Breast epithelium (tissue), 3 donors: ENCODE results near the gene SDR9C7.

Experiments
- POLR2A ChIP-seq: fragments of 450-650 bp; IDR thresholded peaks from one replicate; pipeline ENCODE4 v1.6.1; 2016; ENCODE audit warnings: antibody characterized with exemption, mild to moderate bottlenecking, moderate library complexity
- POLR2AphosphoS5 ChIP-seq, 3 donors: sonication (generic); formaldehyde crosslinking; IDR thresholded peaks; one replicate each; pipeline ENCODE4 v1.6.1; 2017; ENCODE audit warnings: antibody characterized with exemption in 3 of 3
- TF ChIP-seq, protein P1 (sequence below), 3 donors: fragments of 450-650 bp; IDR thresholded peaks; one replicate each; pipeline ENCODE4 v1.5.1; 2016 to 2017; ENCODE audit warnings: antibody characterized with exemption in 3 of 3, mild to moderate bottlenecking in 3 of 3, moderate library complexity in 3 of 3

GRCh38 chr12:56933826-56934625 is at the start of gene SDR9C7:
- TF ChIP-seq, protein P1, sequence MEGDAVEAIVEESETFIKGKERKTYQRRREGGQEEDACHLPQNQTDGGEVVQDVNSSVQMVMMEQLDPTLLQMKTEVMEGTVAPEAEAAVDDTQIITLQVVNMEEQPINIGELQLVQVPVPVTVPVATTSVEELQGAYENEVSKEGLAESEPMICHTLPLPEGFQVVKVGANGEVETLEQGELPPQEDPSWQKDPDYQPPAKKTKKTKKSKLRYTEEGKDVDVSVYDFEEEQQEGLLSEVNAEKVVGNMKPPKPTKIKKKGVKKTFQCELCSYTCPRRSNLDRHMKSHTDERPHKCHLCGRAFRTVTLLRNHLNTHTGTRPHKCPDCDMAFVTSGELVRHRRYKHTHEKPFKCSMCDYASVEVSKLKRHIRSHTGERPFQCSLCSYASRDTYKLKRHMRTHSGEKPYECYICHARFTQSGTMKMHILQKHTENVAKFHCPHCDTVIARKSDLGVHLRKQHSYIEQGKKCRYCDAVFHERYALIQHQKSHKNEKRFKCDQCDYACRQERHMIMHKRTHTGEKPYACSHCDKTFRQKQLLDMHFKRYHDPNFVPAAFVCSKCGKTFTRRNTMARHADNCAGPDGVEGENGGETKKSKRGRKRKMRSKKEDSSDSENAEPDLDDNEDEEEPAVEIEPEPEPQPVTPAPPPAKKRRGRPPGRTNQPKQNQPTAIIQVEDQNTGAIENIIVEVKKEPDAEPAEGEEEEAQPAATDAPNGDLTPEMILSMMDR (IDR thresholded peaks at IDR 0.05), result no peak
- TF ChIP-seq POLR2A (no peak), POLR2AphosphoS5 (IDR thresholded peaks at IDR 0.05) (no peak)
